Measurements from ENCODE around the gene LRG1.
A peak's percentile ranks its signal among the peaks of the same experiment; 100 is the strongest.

The LRG1 gene

DNA sequence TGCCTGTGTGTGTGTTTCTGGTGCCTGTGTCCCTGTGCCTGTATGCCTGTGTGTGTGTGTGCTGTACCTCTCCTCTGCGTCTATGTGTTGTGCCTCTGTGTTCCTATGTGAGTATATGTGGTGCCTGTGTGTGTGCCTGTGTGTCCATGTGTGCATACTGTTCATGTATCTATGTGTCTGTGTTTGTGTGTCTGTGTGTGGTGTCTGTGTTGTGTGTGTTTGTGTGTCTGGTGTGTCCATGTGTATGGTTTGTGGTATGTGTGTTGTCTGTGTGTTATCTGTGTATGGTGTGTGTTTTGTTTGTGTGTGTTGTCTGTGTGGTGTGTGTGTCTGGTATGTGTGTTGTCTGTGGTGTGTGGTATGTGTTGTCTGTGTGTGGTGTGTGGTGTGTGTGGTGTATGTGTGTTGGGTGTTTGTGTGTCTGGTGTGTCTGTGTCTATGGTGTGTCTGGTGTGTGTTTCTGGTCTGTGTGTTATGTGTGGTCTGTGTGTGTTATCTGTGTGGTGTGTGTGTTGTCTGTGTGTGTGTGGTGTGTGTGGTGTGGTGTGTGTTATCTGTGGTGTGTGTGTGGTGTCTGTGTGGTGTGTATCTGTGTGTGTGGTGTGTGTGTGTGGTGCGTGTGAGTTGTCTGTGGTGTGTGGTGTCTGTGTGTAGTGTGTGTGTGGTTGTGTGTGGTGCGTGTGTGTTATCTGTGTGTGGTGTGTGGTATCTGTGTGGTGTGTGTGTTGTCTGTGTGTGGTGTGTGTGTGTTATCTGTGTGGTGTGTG is 47.3 kb downstream of the LRG1 start:
- Histone ChIP-seq H3K9me3 (ENCODE audit: severe bottlenecking) (no peaks in the 10 kb centered on the region), H3K27ac (ENCODE audit: poor library complexity, severe bottlenecking) (no peak overlapping the region), H3K27me3 (ENCODE audit: insufficient read depth, poor library complexity, severe bottlenecking) (no peaks in the 10 kb centered on the region), H3K36me3 (ENCODE audit: low read depth) (peaks cover 49% of the 10 kb centered on the region), H3K4me1 (ENCODE audit: insufficient read depth, poor library complexity, severe bottlenecking) (no peaks in the 10 kb centered on the region), H3K4me3 (ENCODE audit: severe bottlenecking) (no peak overlapping the region)
- DNase-seq (ENCODE audit: low spot score) = no peak
- TF ChIP-seq, protein P1, sequence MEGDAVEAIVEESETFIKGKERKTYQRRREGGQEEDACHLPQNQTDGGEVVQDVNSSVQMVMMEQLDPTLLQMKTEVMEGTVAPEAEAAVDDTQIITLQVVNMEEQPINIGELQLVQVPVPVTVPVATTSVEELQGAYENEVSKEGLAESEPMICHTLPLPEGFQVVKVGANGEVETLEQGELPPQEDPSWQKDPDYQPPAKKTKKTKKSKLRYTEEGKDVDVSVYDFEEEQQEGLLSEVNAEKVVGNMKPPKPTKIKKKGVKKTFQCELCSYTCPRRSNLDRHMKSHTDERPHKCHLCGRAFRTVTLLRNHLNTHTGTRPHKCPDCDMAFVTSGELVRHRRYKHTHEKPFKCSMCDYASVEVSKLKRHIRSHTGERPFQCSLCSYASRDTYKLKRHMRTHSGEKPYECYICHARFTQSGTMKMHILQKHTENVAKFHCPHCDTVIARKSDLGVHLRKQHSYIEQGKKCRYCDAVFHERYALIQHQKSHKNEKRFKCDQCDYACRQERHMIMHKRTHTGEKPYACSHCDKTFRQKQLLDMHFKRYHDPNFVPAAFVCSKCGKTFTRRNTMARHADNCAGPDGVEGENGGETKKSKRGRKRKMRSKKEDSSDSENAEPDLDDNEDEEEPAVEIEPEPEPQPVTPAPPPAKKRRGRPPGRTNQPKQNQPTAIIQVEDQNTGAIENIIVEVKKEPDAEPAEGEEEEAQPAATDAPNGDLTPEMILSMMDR (IDR thresholded peaks at IDR 0.05; ENCODE audit: poor library complexity, severe bottlenecking) = no peak
- no peak for ATAC-seq (ENCODE audit: low read depth)

DNA sequence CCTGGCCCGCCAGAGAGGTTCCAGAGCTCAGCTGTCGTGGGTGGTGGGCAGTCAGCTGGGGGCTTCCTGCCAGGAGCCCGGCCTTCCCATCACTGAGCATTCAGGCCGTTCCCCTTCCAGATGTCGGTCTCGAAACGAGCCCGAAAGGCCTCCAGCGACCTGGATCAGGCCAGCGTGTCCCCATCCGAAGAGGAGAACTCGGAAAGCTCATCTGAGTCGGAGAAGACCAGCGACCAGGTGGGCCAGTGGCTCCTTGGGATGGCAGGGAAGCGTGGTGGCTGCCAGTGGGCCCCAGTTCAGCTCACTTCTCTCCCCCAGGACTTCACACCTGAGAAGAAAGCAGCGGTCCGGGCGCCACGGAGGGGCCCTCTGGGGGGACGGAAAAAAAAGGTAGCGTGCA is 48.4 kb downstream of the LRG1 start:
- TF ChIP-seq, protein P1 (IDR thresholded peaks at IDR 0.05; ENCODE audit: poor library complexity, severe bottlenecking) = no peak
- Histone ChIP-seq H3K4me3 (ENCODE audit: severe bottlenecking) (no peak overlapping the region), H3K9me3 (ENCODE audit: severe bottlenecking) (no peaks in the 10 kb centered on the region), H3K4me1 (ENCODE audit: insufficient read depth, poor library complexity, severe bottlenecking) (no peaks in the 10 kb centered on the region), H3K27me3 (ENCODE audit: insufficient read depth, poor library complexity, severe bottlenecking) (no peaks in the 10 kb centered on the region), H3K36me3 (ENCODE audit: low read depth) (peaks cover 45% of the 10 kb centered on the region), H3K27ac (ENCODE audit: poor library complexity, severe bottlenecking) (no peak overlapping the region)
- ATAC-seq (ENCODE audit: low read depth) (no peak), DNase-seq (ENCODE audit: low spot score) (no peak)

DNA sequence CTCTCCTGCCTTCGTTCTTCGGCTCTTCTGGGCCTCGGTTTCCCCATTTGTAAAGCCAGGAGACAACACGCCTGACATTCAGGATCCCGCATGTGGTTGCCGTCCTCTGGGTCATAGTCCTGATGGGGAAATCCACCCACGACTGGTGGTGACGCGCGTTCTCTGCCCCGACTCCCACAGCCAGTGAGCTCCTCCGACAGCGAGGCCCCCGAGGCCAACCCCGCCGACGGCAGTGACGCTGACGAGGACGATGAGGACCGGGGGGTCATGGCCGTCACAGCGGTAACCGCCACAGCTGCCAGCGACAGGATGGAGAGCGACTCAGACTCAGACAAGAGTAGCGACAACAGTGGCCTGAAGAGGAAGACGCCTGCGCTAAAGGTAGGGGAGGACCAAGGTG is 51.3 kb downstream of the LRG1 start:
- no peaks in the 10 kb centered on the region for H3K27me3 ChIP-seq (ENCODE audit: insufficient read depth, poor library complexity, severe bottlenecking)
- no peaks in the 10 kb centered on the region for H3K4me1 ChIP-seq (ENCODE audit: insufficient read depth, poor library complexity, severe bottlenecking)
- no peaks in the 10 kb centered on the region for H3K9me3 ChIP-seq (ENCODE audit: severe bottlenecking)
- peaks cover 37% of the 10 kb centered on the region for H3K36me3 ChIP-seq (ENCODE audit: low read depth)
- DNase-seq (ENCODE audit: low spot score) (peak; percentile 48), ATAC-seq (ENCODE audit: low read depth) (no peak)
- no peak overlapping the region for H3K4me3 ChIP-seq (ENCODE audit: severe bottlenecking)
- TF ChIP-seq, protein P1 (IDR thresholded peaks at IDR 0.05; ENCODE audit: poor library complexity, severe bottlenecking) = no peak
- H3K27ac ChIP-seq (ENCODE audit: poor library complexity, severe bottlenecking) = no peak overlapping the region

GRCh38 chr19:4487572-4487971 is 52.3 kb downstream of the LRG1 start:
- Histone ChIP-seq H3K9me3 (ENCODE audit: severe bottlenecking) (no peaks in the 10 kb centered on the region), H3K27me3 (ENCODE audit: insufficient read depth, poor library complexity, severe bottlenecking) (no peaks in the 10 kb centered on the region), H3K36me3 (ENCODE audit: low read depth) (peaks cover 31% of the 10 kb centered on the region), H3K27ac (ENCODE audit: poor library complexity, severe bottlenecking) (no peak overlapping the region), H3K4me1 (ENCODE audit: insufficient read depth, poor library complexity, severe bottlenecking) (no peaks in the 10 kb centered on the region), H3K4me3 (ENCODE audit: severe bottlenecking) (no peak overlapping the region)
- no peak for ATAC-seq (ENCODE audit: low read depth)
- no peak for DNase-seq (ENCODE audit: low spot score)
- TF ChIP-seq, protein P1 (IDR thresholded peaks at IDR 0.05; ENCODE audit: poor library complexity, severe bottlenecking) = no peak

Data from RWPE2 (cell line).